SKM-1 treated with dmso at 0.1 percent for 144 hours (cell line): ENCODE measurements around the gene MARCHF2.

Experiments used
- DNase-seq: peaks from one replicate; lab custom pipeline; 2025; ENCODE audit not compliant: unreplicated experiment; lab: John Stamatoyannopoulos, UW

MARCHF2 gene

DNA sequence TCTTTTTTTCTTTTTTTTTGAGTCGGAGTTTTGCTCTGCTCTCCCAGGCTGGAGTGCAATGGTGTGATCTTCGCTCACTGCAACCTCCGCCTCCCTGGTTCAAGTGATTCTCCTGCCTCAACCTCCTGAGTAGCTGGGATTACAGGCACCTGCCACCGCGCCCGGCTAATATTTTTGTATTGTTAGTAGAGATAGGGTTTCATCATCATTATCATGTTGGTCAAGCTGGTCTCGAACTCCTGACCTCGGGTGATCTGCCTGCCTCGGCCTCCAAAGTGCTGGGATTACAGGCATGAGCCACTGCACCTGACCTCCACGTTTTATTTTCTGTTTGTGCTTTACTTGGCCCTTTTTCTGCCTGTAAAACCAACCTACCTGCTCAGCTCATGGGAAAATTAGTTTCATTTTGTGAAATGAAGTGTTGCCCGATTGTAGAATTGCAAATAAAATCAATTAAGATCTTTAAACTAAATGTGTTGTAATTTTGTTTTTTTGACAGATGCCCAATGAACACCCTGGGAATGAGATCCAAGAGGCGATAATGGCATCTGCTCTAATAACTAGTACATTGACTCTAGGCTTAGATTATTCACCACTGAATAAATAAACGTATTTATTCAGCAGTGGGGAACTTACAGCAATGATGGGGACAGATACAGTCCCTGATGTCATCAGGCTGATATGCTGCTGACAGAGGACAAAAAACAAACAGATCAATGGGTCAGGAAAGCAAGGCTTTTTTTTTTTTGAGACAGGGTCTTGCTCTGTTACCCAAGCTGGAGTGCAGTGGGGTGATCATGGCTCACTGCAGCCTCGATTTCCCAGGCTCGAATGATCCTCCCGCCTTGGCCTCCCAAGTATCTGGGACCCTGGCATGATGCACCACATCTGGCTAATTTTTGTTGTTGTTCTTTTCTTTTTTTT lies 25.2 kb upstream of the MARCHF2 start:
- DNase-seq: no peak

DNA sequence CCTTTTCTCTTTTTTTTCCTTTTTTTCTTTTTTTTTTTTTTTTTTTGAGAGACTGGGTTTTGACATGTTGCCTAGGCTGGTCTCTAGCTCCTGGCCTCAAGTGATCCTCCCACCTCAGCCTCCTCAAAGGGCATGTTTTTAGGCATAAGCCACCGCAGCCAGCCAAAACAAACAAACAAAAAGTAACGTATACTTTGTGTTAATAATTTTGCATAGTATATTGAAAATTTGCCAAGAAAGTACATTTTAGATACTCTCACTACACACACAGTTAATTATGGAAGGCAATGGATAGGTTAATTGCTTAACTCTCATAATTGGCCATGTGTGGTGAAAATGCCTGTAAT lies 24.5 kb upstream of the MARCHF2 start:
- DNase-seq: no peak

DNA sequence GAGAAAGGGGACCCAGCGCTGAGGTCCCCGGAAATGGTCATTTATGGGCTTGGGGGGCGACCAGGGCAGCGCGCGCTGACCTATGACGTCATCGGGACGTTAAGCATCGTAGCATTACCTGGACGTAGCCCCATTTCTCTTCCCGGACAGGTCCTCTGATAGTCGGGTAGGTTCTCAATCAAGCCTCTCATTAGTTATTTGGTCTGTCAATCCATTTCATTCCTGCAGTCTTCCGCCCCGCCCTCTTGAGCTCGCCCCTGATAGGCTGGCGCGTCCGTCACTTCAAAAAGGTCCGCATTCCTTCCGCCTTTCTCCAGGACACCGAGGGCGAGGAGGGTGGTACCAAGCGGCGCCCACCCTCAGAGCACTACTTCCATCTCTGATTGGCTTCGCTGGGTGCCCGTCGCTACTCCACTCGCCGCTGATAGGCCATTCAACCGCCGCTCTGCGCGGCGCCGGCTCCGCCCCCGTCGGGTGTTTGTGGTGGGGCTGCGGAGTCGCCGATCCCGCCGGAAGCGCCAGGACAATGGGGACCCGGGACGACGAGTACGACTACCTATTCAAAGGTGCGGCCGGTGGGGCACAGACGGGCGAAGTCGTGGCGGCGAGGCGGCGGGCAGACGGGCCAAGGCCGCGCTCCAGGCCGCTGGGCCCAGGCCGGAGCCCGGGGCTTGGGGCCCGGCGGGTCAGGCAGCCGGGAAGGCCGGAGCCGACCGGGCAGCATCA lies 23.1 kb upstream of the MARCHF2 start, which contains the start of gene RAB11B:
Gene RAB11B, plus strand, starts transcription at position 470 of the 726 bp plus-strand sequence. Its CDS starts 57 bp downstream, at position 527.
- DNase-seq: peak; percentile 99

DNA sequence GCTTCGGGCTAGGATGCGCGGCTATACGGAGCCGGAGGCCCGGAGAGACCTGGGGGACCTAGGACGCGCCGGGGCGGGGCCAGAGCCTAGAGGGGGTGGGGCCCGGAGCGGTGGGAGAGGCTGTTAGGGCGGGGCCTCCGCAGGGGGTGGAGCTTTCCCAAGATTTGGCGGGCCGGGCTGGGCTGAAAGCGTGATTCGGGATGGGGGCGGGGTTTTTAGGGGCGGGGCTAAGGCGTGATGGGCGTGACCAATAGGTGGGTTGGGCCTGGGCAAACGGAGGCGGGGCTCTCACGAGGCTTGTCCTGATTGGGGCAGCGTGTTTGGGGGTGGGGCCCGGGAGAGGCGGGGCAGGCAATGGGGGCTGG lies 22.5 kb upstream of the MARCHF2 start:
- DNase-seq: peak; percentile 95

DNA sequence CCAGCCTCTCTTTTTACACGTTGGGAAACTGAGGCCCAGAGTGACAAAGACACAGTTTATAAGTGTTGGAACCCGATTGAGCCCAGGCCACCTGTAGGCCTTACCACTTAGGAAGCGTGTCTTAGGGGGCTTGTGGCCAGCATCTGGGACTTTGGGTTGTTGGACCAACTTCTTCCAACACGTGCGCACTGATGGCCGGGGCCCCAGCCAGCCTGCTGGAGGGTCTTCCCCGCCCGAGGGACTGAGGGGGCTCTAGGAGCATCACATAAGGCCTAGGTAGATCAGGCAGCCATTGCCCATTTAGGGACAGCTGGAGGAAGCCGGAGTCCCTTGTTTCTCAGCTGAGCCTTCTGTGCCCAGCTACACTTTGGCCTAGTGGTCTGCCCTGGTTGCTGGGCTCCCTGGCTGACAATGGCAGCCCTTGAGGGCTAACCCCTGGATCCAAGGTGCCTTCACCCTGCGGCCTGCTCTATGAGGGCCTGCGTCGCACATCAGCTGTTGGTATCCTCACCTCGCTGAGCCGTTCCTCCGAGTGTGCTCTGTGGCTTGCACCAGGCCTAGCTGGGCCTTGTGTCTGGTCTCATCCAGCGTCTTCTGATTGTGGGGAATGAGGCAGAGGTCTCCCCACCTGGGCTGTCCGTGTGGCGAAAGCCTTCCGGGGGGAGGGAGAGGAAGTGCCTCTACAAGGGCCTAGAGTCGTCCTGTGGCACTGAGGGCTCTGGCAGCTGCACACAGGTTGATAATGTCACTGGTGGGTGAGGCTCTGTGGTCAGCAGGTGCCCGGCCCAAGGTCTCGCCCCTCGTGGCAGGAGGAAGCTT lies 21.7 kb upstream of the MARCHF2 start:
- DNase-seq: no peak

DNA sequence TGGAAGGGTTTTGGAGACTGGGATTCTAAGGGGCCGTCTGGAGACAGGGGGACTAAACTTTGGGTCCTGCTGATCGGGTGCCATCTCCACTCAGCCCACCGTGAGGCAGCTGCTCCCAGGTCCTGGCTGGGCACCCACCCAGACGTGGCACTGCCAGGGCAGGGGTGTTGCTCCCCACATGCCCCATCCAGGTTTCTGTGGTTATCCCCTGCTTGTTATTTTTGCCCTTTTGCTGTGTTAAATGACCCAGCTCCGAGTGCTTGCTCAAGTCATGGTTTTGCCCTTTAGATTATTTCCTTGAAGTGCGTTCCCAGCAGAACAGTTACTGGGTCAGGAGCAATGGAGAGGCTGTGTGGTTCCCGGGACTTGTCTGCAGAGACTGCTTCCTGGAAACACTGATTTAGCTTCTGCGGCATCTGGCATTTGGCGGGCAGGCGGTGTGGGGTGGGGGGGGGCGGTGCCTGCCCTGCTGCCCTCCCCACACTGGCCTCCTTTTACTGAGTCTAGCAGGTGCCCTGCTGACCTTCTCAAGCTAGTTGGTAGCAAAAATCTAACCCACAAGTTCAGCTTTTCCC lies 21.0 kb upstream of the MARCHF2 start:
- DNase-seq: no peak

DNA sequence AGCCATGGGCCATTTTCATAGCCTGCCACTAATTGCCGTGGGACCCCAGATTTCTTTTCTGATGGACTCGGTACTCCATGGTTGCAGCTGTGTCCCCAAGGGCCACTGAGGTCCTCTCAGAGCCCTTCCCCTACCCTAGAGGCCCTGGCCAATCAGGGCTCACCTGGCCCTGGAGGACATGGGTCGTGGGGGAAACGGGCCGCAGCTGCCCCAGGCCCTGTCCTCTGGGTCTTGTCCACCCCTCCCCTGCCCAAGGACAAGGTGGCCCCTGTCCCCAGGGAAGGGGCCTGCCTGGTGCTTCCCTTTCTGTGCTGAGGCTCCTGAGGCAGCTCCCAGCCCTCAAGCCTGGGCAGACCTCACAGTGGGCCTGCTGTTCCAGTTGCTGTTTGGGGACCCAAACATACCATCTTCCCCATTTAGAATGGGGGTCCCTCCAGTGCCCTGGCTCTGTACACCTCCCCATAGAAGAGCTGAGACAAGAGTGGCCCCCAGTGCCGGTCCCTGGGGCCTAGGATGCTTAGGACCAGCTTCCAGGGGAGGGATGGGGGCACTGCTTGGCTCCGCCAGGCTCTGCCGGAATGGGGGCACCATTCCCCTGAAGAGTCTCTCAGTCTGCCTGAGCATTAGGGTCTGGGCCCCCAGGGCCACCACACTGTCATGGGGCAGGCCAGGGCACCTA lies 19.8 kb upstream of the MARCHF2 start:
- no peak for DNase-seq

DNA sequence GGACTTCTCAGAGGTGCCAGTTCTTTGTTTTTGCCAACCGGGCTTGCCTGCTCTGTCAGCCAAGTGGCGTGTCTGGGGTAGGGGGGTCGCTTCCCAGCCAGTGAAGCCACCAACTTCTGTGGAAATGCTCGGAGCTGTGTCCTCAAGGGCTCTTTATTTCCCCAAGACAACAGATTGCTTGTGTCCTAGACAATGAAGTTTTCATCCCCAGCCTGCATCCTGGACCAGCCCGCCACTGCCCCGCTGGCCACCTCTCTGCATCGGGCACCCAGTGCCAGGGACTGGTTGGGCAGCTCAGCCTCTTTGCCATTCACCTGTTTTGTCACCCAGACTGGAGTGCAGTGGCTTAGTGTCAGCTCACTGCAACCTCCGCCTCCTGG lies 19.2 kb upstream of the MARCHF2 start:
- DNase-seq: no peak

DNA sequence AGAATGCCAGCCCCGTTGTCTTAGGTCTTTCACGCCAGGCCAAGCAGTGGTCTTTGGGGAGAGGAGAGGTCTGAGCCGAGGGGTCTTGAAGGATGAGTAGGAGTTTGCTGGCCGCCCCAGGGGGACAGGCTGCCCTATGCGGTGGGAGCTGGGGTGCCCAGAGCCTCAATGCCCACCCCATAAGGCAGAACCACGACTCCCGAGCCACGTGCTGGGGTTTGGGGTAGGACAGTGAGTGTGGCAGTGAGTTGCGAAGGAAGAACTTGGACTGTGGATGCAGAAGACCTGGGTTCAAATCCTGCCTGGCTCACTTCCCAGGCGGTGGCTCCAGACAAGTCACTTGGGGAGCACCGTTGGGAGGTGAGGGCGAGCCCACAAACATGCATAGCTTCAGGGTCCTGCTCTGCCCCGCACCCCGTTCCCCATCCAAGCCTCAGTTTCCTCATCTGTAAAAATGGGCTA lies 17.5 kb upstream of the MARCHF2 start:
- DNase-seq: no peak

DNA sequence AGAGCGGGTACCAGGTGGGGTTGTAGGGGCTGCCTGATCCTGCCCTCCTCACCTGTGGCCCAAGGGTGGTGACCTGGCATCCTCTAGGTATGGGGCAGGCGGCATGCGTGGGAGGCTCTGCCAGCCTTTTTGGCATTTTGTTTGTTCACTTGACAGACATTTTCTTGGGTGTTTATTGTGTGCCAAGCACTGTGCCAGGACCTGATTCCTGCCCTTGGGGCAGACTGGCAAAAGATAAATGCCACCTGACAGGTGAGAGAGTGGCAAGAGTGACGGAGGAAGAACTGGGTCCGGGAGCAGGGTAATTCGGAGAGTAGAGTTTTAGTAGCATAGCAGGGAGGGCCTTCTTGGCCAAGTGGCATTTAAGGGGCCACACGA lies 16.9 kb upstream of the MARCHF2 start:
- no peak for DNase-seq

DNA sequence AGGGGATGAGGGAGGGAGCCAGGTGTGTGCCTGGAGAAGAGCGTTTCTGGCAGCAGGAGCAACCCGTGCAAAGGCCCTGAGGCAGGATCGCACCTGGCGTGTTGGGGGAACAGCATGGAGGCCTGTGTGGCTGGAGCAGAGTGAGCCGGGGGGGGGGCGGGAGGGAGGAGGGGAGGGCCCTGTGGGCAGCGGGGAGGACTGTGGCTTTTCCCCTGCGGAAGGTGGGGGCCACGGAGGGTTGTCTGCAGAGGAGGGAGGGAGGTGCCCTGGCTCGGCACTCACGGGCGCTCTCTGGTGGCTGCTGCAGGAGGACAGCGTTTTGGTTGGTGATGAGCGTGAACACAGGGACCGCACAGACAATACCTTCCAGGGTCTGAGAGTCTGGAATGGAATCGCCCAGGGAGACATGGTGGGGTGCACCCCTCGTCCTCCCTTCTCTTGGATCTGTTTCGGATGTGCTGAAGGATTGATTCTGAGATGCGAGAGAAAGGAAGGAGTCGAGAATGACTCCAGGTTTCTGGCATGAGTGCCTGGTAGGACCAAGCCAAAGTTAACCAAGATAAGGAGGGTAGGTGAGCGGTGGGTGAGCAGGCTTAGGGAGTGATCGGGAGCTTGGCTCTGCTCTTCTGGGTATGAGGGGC lies 16.4 kb upstream of the MARCHF2 start:
- DNase-seq: peak; percentile 60

DNA sequence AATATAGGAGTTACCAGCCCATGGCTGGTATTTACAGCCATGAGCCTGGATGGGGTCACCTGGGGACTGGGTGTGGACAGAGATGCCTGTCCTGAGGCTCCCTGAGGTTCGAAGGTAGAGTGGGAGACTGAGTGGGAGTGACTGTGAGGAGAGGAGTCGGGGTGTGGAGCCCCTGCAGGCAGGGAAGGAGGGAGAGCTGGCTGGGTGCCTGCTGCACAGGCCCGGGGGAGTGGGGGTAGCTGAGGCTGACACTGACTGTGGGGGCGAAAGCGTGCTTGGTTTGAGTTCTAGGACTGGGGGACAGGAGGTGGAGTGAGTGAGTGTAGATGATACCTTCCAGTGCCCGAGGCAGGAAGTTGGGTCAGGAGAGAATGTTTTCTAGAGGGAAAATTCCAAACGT lies 15.8 kb upstream of the MARCHF2 start:
- DNase-seq: no peak

DNA sequence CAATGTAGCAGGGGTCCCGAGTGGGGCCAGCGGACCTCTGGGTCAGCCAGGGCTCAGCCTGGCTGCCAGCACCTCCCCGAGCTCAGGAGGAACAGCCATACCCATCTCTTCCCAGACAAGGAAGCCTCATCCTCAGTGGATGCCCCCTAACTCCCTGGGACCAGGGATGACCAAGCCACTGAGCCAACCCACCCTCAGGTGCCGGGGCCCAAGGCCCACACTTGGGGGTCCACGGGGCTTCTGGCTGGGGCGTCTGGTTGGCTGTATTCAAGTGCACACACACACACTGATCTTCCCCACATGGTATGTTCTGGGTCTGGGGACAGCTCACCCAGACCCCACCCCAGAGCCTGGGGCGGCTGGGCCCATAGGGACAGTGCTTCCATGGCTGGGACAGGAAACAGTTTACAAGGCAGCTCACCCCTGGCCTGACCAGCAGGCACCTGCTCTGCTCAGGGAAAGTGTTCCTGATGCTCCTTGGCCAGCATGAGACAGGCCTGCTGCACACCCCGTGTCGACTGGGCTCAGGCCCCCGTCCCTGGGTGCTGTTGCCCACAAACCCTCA lies 15.3 kb upstream of the MARCHF2 start:
- no peak for DNase-seq

DNA sequence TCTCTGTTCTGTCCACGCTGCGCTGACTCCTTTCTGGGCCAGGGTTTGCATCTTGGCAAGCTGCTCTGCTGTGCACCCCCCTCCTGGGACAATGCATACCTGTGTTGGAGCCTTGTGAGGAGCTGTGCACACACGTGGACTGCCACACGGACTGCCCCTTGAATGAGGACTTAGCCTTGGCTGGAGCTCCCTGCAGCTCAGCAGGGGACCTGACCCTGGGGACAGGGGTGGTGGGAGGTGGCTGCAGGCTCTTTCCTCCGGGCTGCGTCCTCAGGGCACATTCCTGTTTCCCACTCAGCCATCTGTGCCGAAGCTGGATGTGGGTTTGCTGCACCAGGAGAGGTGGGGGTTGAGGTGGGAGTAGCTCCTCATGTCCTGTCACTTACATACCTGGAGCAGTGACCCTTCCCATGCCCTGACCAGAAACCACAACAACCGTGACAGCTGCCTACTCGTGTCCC lies 14.8 kb upstream of the MARCHF2 start:
- no peak for DNase-seq

DNA sequence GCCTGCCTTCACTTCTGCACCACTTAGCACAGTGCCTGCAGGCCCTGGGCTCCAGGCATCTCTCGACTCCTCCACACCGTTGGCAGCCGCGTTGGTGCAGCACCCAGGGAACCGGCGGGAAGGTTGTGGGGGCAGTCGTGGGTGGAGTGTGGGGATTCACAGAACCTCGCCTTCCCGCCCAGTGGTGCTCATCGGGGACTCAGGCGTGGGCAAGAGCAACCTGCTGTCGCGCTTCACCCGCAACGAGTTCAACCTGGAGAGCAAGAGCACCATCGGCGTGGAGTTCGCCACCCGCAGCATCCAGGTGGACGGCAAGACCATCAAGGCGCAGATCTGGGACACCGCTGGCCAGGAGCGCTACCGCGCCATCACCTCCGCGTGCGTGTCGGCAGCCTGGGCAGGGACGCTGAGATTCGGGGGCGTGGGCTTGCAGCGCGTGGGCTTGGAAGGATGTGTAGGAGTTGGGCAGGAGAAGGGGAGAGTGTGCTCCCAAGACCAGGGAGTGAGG lies 13.4 kb upstream of the MARCHF2 start:
- no peak for DNase-seq

DNA sequence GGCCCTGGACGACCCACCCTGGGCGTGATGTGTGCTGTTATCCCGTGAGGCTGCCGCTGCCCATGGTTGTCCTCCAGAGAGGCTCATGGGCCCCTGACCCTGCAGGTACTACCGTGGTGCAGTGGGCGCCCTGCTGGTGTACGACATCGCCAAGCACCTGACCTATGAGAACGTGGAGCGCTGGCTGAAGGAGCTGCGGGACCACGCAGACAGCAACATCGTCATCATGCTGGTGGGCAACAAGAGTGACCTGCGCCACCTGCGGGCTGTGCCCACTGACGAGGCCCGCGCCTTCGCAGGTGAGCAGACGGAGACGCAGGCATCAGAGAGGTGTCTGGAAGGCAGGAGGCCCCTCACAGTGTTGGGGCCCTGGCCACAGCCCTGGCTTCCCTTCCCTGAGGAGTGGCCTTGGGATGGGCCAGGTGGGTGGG lies 11.1 kb upstream of the MARCHF2 start:
- DNase-seq: no peak

DNA sequence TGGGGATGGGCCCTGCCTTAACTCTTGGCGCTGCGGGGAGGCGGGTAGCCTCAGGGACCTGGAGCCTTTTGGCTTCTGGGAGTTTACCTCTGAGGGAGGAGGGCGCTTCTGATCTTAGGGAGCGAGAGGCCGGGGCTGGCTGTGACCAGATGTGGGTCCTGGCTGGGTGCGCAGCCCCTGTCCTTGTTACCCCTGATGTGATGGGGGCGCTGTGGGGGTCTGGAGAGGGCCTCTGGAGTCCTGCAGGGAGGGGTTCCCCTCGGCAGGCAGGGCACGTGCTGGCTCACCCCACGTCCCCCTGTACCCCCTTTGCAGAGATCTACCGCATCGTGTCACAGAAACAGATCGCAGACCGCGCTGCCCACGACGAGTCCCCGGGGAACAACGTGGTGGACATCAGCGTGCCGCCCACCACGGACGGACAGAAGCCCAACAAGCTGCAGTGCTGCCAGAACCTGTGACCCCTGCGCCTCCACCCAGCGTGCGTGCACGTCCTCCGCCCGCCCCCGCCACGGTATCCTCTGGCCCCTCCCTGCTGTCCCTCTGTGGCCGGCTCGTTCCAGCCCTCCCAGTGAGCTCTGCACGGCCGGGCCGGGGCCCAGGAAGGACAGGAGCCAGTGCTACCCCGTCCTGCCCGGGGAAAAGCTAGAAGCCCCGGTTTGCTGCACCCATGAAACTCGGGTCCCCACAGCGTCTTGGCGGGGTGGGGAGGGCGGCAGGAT lies 9.8 kb upstream of the MARCHF2 start:
- no peak for DNase-seq

DNA sequence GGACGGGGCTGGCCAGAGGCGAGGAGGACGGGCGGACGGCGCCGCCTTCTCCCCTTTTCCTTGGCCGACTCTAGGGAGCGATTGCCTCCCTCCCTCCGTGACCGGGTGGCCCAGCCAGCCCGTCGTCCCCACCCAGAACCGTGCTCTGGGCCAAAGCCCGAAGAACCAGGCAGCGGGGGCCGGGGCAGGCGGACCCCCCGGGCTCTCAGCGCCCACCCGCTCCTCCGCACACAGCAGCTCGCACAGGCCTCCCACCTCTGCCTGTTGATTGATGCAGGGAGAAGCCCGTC lies 9.3 kb upstream of the MARCHF2 start:
- no peak for DNase-seq
